AG09319 (cell line): ENCODE data around the gene GPR39.

Experiments
- DNase-seq: peaks from one replicate; pipeline ENCODE4 v3.0.0-alpha.2; 2010; ENCODE audit warnings: low read depth; ENCODE audit errors: extremely low read depth
- CTCF ChIP-seq: IDR thresholded peaks from 2 replicates; pipeline ENCODE4 v1.5.1; 2011; ENCODE audit warnings: low read depth, mild to moderate bottlenecking, inconsistent platforms, low read length, moderate library complexity

GPR39 gene

GRCh38 chr2:132670496-132671150 lies 254.0 kb downstream of the GPR39 start:
- DNase-seq, result no peak
- no peak; the same call in 1 of the 2 replicates for TF ChIP-seq CTCF

GRCh38 chr2:132671151-132671835 lies 254.7 kb downstream of the GPR39 start:
- peak; percentile 38 for DNase-seq
- TF ChIP-seq CTCF, result no peak

GRCh38 chr2:132676999-132677398 lies 260.4 kb downstream of the GPR39 start:
- TF ChIP-seq CTCF, result no peak; the same call in none of the 2 replicates
- no peak for DNase-seq

- no peak for DNase-seq
- TF ChIP-seq CTCF, result no peak
Measured at GRCh38 chr2:132677661-132678060, 261.1 kb downstream of the GPR39 start.

- no peak for TF ChIP-seq CTCF
- no peak for DNase-seq
Measured at GRCh38 chr2:132678483-132678882, 261.9 kb downstream of the GPR39 start.

- no peak for DNase-seq
- TF ChIP-seq CTCF, result no peak
Measured at GRCh38 chr2:132680544-132680943, 263.9 kb downstream of the GPR39 start.

GRCh38 chr2:132681766-132682165 lies 265.2 kb downstream of the GPR39 start:
- no peak for TF ChIP-seq CTCF

More at GRCh38 chr2:132681766-132682165, 265.2 kb downstream of the GPR39 start:
- no peak for DNase-seq
